HG02759 (cell line): ENCODE data around the gene S100A9.

Experiments
- ATAC-seq: cut with Tn5 transposase; IDR thresholded peaks from one replicate; pipeline ENCODE4 v1.9.1; 2021; ENCODE audit warnings: mild to moderate bottlenecking, moderate library complexity; ENCODE audit not compliant: unreplicated experiment

Gene S100A9

DNA sequence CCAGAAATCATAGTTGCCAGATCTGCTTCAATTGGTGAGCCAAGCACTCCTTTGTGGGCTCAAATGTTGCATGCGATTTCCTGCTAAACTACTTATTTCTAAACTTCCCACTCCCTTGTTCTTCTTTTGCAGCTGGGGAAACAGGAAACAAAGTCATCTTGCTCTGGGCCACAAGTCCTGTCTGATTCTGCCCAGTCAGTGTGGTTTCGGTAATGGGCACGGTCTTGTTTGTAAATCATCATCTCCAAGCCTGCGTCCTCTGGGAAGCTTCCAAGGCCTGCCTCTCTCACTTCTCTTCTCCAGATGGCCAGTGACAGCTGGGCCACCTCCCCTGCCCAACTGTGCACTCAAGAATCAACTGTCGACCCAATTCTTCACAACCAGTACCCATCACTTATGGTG, 28.8 kb downstream of the S100A9 start:
- ATAC-seq = no peak

DNA sequence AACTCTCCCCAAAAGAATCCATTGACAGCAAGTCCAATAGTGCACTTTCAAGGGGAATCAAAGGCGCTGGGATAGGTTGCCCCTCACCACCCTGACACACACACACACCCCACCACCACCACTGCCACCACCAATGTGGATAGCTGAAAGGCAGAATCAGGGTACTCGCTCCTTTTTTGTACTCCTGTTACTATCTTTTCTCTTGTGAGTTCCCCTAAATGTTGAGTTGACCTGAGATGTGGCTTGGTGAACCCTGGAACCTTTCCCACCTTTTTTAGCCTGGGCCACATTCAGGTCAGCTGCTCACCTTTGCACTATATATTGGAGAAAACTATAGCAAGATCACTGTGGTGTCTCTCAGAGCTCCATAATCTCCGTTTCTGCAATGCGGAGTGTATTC, 29.3 kb downstream of the S100A9 start:
- no peak for ATAC-seq

DNA sequence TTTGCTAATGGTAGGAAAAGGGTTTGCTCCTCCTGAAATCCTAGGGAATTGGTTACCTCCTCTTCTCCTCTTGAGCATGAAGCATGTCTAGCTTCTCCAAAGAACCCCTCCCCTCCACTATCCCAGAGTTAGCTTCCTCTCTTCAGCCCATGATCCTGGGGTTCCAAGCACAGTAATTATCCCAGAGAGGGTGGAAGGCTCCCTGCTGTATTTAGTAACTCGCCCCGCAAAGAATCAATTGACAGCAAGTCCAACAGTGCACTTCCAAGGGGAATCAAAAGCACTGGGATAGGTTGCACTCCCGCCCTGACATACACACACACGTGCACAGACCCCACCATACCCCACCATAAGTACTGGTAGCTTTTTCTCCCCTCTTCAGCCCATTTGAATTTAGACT, 30.1 kb downstream of the S100A9 start:
- no peak for ATAC-seq

DNA sequence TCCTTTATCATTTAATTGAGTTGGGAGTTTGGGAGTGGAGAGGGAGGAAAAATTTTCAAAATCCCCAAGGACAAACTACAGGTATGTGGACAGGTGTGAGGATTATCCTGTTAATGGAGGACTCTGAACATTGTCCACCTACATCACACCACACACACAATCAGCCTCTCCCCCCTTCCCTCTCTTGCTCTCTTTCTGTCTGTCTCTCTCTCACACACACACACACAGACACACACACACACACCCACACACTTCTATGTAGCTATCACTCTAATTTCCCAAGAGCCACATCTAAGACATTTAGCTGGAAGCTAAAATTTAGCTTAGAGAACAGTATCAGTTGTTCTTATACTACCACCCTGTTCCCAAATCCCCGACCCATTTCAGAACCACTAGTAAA, 31.7 kb downstream of the S100A9 start:
- ATAC-seq = no peak

DNA sequence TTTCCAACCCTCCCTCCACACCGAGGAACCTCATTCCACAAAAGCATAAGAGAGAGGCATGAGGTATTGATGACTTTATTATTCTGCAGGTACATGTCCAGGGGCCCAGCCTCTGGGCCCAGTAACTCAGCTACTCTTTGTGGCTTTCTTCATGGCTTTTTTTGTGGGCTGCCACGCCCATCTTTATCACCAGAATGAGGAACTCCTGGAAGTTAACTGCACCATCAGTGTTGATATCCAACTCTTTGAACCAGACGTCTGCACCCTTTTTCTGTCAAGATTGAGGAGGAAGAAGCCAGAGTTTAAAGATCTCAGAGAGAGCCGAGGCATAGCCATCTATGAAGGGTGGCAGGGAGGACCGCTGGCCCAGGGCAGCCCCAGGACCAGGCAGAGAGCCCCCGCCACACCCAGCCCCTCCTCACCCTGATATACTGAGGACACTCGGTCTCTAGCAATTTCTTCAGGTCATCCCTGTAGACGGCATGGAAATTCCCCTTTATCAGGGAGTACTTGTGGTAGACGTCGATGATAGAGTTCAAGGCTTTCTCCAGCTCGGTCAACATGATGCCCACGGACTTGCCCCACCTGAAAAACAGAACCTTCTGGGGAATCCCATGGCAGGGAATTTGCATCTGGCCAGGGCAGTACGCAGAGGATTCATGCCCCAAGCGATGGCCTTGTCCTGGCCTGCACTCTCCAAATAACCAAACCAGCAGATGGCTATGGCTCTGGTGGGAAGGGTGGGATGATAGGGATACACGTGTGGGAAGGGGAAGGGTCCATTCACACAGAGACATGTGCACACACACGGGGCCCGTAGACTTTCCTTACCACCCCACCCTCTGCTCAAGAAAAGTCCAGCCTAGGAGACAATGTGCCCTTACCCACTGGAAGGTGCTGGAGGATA, 32.6 kb downstream of the S100A9 start:
- ATAC-seq = no peak

DNA sequence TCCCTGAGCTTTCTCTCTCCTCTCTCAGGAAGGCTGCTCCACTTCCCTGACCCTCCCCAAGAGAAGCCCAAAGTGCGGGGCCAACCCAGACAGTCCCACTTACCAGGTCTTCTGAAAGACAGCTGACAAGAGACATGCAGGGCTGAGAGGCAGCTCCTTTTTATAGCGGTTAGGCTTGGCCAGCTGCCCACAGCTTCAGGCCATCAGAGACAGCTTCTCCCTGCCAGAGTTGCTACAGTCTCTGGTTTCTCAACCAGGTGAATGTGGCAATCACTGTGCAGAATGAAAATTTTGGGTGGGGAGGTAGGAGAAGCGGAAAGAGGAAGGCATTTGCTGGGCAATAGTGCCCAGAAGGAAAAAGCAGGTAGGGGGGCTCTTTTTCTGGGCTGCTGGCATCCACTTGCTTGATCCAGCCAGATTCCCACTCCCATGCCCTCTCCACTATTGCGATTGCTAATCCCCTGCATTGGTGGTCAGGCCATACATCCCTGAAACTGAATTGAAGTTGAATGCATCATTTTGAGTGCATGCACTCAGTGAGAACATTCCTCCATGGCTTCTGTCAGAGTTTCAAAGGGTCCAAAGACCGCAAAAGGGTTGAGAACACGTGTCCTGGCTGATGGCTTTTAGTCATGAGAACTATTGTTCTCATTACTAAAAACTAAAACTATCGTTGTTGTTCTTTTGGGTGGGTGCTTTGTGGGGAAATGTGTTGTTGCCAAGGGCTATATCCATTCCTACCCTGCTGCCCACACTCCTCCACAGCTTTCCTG, 33.5 kb downstream of the S100A9 start, which contains the start of gene S100A8:
TSS of gene S100A8 (minus strand) at position 136 of the 773 bp plus-strand sequence. CDS start 538 bp downstream, outside the sequence.
- ATAC-seq = no peak

DNA sequence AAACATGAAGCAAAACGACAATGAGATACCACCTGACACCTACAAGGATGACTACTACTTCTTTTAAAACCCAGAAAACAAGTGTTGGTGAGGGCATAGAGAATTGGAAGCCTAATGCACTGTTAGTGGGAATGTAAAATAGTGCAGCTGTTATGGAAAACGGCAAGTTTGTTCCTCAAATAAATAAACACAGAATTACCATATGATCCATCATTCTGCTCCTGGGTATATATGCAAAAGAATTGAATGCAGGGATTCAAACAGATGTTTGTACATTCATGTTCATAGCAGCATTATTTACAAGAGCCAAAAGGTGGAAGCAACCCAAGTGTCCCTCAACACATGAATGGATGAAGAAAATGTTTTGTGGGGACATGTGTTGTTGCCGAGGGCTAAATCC, 34.6 kb downstream of the S100A9 start:
- no peak for ATAC-seq

DNA sequence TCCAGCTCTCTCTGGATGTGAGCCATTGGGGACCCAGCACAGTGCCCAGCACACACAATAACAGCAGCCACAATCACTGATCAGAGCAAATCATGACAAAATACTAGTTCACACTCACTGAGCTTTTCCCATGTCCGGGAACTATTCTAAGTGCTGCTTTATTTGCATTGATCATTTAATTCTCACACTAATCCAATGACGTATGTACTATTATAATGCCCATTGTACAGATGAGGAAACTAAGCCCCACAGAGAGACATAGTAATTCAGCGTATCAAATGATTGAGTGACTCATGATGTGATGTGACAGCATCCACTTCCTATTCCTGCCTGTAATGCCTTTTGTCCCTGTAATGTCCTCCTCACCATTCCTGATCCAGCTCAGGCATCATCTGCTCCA, 35.2 kb downstream of the S100A9 start:
- ATAC-seq = no peak

DNA sequence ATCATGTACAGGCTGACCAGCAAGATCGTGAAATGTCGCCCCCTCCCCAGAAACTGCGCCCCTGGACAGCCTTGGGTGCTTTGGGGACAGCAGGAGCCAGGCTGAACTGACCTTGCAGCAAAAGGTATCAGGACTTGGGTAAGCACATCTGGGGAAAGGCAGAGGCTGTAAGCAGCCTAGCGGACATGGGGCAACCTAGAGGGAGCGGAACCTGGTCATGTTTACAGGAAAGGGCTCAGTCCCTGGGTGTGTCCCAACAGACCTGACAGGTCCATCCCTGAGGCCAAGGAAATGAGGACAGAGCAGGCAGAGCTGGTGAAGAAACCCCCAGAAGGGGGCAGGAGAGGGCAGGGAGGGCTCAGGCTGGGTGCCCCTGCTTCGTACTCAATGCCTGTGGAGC, 36.3 kb downstream of the S100A9 start:
- no peak for ATAC-seq

DNA sequence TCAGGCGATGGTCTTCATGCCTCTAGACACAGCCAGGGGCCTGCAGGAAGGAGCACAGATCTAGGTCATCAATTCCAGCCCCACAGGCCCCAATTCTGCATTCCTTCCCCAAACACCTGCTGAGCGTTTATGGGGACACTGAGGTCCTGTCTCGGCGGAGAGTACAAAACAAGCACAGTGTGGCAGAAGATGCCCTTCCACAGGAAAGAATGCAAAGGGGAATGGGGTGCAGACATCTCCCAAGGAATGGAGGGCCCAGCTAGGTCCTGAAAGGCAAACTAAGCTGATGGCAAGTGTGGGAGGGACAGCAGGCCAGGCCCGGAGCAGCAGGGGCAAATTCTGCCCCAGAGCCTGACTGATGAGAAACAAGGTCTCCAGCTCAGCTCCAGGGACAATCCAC, 36.7 kb downstream of the S100A9 start:
- no peak for ATAC-seq

DNA sequence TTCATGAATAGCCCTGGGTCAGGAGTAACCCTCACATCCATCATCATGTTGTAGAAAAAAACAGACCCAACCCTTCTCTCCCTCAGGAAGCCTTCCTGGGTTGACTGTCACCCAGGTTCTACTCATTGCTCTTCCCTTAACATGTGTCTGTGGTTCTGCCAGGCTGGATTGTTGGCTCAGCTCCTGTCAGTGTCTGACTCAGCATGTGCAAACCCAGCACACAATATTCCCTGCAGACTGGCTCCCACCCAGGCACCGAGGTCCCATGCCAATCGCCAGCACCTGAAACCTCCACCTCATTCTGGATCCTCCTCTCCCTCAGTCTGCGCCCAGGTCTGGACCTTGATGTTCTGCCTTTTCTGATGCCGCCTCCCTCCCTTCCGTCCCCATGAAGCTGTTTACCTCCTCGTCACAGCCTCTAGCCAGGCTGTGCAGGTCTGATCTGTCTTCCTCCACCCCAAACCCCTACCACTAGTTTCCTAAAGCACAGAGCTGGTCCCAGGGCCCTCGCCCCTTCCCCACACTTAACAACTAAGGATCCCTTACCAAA, 37.6 kb downstream of the S100A9 start:
- ATAC-seq = no peak

DNA sequence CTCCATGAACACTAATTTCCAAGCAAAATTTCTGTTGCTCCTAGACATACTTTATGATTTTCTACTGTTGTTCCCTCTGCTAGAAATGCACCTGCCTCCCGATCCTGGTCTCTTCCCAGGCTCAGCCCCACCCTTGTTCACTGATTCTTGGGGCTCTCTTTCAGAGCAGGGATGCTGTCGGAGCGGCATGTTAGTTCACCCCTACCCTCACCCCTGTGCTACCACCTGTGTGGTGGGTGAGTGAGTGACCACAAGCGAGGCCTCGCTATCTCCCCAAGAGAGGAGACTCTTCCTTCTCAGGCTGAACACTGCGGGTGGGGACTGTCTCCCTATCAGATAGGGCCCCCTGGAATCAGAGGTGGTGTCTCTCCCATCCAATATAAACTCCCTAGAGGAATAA, 38.1 kb downstream of the S100A9 start:
- no peak for ATAC-seq

DNA sequence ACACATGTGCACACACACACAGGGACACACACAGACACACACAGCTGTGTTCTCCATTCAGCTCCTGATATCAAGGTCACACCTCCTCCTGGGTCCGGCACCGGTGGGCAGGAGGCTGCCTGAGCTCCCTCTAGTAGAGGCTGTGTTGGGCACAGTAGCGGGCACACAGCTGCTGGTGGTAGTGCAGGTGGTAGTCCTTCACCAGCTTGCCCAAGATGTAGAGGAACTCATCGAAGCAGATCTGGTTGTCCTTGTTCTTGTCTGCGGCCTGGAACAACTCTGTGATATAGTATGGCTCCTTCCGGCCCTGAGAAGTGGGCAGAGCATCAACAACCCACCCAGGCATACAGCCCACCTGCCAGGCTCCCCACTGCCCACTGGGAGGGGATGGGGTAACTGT, 38.8 kb downstream of the S100A9 start:
- no peak for ATAC-seq

DNA sequence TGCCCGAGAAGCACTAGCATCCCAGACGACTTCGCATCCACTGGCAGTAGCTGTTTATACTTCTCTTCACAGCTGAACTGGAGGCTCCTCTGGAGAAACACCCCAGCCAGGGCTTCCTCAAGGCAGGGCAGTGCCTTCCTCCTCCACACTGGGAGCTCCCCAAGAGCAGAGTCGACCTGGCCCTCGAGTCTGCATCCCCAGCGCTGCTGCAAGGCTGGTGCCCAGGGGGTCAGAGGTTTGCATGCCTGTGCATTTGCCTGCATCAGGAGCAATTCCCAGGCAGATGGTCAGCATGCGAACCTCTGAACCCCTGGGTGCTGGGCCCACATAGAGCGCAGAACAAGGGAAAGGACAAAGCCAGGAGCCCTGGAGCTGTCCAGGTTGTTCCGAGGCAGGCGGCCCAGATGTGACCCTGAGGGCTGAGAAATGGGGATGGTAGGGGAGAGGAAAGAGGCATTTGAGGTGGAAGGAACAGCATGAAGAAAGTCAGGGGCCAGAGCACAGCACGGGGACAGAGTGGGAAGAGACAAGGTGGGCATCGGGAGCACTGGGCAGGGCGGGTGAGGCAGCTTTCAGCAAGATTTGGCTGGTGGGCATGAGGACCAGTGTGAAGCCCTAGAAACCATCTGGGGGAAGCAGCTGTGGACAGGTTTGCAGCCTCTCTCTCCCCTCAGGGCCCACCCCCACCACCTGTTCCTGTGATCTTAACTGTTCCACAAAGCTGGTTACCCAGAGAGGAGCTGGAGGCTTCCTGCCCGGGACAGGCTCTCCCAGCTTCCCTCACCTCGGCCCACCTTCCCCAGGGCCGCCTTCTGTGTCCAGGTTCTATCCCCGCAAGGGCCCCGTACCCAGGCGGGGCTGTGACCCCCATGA, 39.6 kb downstream of the S100A9 start:
- no peak for ATAC-seq

DNA sequence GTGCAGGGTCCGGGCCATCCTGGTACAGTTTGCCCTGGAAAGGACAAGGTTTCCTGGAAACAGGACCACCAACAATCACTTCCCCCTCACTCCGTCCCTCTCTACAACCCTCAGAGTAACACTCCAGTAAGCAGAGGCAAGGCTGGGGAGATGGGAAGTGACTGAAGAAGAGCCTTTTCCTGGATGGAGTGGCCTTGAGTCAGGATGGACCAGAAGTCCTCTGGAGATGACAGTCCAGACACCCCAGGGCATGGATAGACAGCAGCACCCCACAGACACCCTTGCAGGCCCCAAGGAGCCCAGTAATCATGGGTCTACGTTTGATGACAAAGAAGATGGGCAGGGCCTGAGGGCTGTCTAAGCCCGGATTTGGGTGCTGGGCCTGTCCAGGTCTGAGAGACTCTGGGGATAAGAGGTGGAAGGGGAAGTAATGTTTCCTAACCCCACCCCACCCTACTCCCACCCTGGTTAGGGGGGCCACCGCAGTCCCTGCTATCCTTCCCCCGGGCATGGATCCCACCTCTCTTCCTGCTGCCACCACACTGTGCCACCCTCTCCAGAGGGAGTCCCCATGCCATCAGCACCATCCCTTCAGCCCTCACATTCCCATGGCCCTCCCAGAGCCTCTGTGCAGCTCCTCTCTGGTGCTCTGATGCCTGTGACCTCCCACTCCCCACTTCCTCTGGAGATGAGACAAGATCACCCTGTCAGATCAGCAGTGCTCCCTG, 40.4 kb downstream of the S100A9 start:
- no peak for ATAC-seq

DNA sequence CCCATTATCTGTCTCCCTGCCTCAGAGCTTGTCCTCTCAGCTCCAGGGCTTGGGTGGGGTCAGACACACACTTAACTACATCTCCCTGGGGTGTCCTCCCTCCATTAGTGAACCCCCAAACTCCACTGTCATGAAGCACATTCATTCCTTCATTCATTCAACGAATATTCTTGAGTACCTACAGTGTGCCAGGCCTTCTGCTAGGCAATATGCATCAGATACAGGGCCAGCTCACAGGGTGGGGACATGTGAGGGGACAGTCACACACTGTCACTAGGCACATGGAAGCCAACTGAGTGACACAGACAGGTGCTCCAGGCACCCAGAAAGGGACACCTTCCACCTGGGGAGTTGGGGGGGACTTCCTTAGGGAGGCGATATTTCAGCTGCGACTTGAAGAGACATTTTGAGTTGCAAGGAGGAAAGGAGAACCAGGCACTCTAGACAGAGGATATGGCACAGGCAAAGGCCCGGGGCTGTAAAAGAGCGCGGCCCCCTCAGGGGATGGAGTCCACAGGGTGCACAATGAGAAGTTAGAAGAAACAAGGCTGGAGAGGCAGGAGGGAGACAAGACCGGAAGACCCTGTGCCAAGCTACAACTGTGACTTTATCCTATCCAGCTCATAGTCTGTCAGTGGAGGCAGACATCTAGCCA, 41.9 kb downstream of the S100A9 start:
- ATAC-seq = no peak

DNA sequence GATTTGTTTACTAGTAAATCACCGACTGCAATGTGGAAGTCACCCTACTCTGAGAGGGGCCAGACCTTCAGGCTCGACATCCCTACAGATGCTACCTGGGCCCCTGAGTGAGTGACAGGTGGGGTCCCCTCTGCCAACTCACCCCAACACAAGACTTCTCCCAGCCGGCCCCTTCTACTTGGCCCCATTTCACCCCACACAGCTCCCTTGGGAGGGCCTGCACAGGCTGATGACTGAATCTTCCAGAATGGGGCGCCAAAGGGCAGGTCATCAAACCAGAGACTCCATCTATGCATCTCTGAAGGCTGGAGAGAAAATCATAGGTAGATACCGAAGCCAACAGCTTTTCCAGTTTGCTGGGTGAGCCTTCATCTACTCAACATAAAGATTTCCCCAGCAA, 42.6 kb downstream of the S100A9 start:
- no peak for ATAC-seq

DNA sequence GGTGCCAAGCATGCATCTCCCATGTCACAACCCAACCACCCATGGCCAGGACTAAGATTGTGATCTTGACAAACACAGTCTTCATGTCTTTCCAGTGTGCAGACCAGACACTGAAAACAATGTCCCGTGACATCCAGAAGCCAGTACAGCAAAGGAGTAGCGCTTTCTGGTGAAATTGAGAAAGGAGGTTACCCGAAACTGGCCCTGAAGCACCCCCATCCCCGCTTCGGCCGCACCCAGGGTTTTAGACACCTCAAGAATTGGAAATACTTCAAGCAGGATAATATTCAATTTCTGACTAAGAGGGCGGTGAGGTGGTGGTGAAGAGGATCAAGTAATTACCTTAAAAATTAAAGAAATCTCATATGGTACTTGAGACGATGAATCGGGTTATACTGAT, 43.8 kb downstream of the S100A9 start:
- no peak for ATAC-seq

DNA sequence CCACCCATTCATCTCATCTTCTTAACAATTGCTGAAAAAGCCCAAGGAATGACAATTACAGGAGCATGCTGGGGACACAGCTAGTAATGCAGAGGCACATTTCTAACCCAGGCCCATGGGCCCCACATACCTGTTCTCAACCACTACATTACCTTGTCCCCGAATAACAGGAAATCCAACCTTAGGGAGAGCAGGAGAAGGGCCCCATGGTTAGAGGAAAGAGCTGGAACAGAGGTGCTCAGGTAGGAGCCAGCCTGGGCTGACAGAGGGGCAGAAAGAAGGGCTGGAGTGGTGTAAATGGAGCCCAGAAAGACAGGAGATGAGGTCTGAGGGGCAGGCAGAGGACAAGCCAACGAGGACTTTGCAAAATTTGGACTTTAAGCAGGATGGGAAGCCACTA, 44.6 kb downstream of the S100A9 start:
- no peak for ATAC-seq
